Astrocyte (in vitro differentiated cells and primary cell): Measurements from ENCODE around the gene ENPP4. TPM values are rescaled to one million over a fixed set of nuclear protein-coding genes. Genes with fewer than 3 reads are reported as not detected.
"Not testable (repeated sequence)": the region's sequence is repeated elsewhere in the genome, so short reads cannot be mapped to it uniquely, and the experiment has no call there.

ENCODE experiments used
- DNase-seq: peaks from one replicate; pipeline ENCODE4 v3.0.0-alpha.2; 2010; ENCODE audit warnings: low read depth
- FAIRE-seq: peaks from 2 replicates; lab custom pipeline; 2011; peaks lifted over from hg19 to GRCh38; lab: Jason Lieb, UNC
- H2AFZ ChIP-seq: 2 replicates; pipeline ENCODE4 v1.6.0; 2012; ENCODE audit warnings: low read depth, low read length, inconsistent platforms
- H3K27ac ChIP-seq: 2 replicates; pipeline ENCODE4 v1.5.1; 2011; ENCODE audit warnings: low read depth, low read length, inconsistent platforms
- H3K27me3 ChIP-seq: 2 replicates; pipeline ENCODE4 v1.6.0; 2011; ENCODE audit warnings: low read length, inconsistent platforms; ENCODE audit not compliant: insufficient read depth
- H3K36me3 ChIP-seq: 2 replicates; pipeline ENCODE4 v1.5.1; 2011; ENCODE audit warnings: low read length, inconsistent platforms; ENCODE audit not compliant: insufficient read depth
- H3K4me1 ChIP-seq: 2 replicates; pipeline ENCODE4 v1.5.1; 2011; ENCODE audit warnings: low read length, inconsistent platforms; ENCODE audit not compliant: insufficient read depth
- H3K4me2 ChIP-seq: 2 replicates; pipeline ENCODE4 v1.6.0; 2012; ENCODE audit warnings: low read length, inconsistent platforms
- H3K4me3 ChIP-seq: 2 replicates; pipeline ENCODE4 v1.5.1; 2011; ENCODE audit warnings: low read depth, mild to moderate bottlenecking, low read length, inconsistent platforms; ENCODE audit not compliant: insufficient read depth
- H3K79me2 ChIP-seq: 2 replicates; pipeline ENCODE4 v1.6.0; 2012; ENCODE audit warnings: mild to moderate bottlenecking, low read length, inconsistent platforms; ENCODE audit not compliant: insufficient read depth
- H3K9ac ChIP-seq: 2 replicates; pipeline ENCODE4 v1.6.0; 2012; ENCODE audit warnings: mild to moderate bottlenecking, low read length, inconsistent platforms
- H3K9me3 ChIP-seq: 2 replicates; pipeline ENCODE4 v1.5.1; 2012; ENCODE audit warnings: low read depth, mild to moderate bottlenecking, low read length, inconsistent platforms; ENCODE audit not compliant: insufficient read depth
- H4K20me1 ChIP-seq: 2 replicates; pipeline ENCODE4 v1.6.0; 2012; ENCODE audit warnings: low read length, inconsistent platforms; ENCODE audit not compliant: insufficient read depth
- H3K27ac Mint-ChIP-seq: one replicate; pipeline ENCODE4 v1.8.0; 2021; ENCODE audit warnings: mild to moderate bottlenecking, mixed read lengths; ENCODE audit not compliant: unreplicated experiment
- H3K27me3 Mint-ChIP-seq: one replicate; pipeline ENCODE4 v1.8.0; 2021; ENCODE audit warnings: low read depth, mixed read lengths; ENCODE audit not compliant: unreplicated experiment
- H3K36me3 Mint-ChIP-seq: one replicate; pipeline ENCODE4 v1.8.0; 2021; ENCODE audit warnings: low read depth, mixed read lengths; ENCODE audit not compliant: unreplicated experiment
- H3K4me1 Mint-ChIP-seq: one replicate; pipeline ENCODE4 v1.8.0; 2021; ENCODE audit warnings: low read depth, mixed read lengths; ENCODE audit not compliant: unreplicated experiment
- H3K4me3 Mint-ChIP-seq: one replicate; pipeline ENCODE4 v1.8.0; 2021; ENCODE audit warnings: mild to moderate bottlenecking, moderate library complexity, mixed read lengths; ENCODE audit not compliant: unreplicated experiment
- H3K9me3 Mint-ChIP-seq: one replicate; pipeline ENCODE4 v1.8.0; 2021; ENCODE audit warnings: mild to moderate bottlenecking, mixed read lengths; ENCODE audit not compliant: unreplicated experiment
- EZH2 ChIP-seq: IDR thresholded peaks from 2 replicates; pipeline ENCODE4 v1.6.1; 2012; ENCODE audit warnings: mild to moderate bottlenecking, low read length, inconsistent platforms; ENCODE audit not compliant: insufficient read depth
- total RNA-seq: library from RNA; stranded (reverse); gene quantifications from 2 replicates; pipeline ENCODE4 v1.2.1, GENCODE V29; 2021
- TF ChIP-seq, protein P1 (sequence below): IDR thresholded peaks from 2 replicates; pipeline ENCODE4 v1.5.1; 2011; ENCODE audit warnings: low read depth, mild to moderate bottlenecking, inconsistent platforms, low read length, moderate library complexity; ENCODE audit not compliant: insufficient read depth

The ENPP4 gene
- total RNA-seq, 1 donor from 2014 or later, result 5.7 TPM

DNA sequence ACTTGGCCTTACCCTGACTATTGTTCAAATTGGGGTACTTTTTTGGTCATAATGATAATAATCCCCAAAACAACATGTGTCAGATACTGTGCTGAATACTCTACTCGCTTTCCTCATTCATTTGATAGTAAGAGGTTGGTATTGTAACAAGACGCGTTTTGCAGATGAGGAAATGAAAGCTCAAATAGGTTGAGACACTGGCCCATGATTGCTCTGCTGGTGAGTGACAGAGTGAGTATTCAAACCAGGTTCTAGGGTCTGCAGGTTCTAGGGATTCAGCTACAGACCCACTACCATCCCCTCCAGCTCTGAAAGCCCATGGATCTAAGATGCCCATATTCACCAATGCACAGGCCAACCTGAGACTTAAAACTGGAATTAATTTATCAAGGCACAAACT, 1.3 kb upstream of the ENPP4 start:
- Mint-ChIP-seq H3K36me3 (no peaks in the 10 kb centered on the region), H3K27me3 (peaks cover 4% of the 10 kb centered on the region), H3K4me3 (no peak overlapping the region), H3K9me3 (no peaks in the 10 kb centered on the region), H3K4me1 (no peaks in the 10 kb centered on the region), H3K27ac (no peak overlapping the region)
- peaks cover 24% of the 10 kb centered on the region for H3K27me3 ChIP-seq
- TF ChIP-seq, protein P1, sequence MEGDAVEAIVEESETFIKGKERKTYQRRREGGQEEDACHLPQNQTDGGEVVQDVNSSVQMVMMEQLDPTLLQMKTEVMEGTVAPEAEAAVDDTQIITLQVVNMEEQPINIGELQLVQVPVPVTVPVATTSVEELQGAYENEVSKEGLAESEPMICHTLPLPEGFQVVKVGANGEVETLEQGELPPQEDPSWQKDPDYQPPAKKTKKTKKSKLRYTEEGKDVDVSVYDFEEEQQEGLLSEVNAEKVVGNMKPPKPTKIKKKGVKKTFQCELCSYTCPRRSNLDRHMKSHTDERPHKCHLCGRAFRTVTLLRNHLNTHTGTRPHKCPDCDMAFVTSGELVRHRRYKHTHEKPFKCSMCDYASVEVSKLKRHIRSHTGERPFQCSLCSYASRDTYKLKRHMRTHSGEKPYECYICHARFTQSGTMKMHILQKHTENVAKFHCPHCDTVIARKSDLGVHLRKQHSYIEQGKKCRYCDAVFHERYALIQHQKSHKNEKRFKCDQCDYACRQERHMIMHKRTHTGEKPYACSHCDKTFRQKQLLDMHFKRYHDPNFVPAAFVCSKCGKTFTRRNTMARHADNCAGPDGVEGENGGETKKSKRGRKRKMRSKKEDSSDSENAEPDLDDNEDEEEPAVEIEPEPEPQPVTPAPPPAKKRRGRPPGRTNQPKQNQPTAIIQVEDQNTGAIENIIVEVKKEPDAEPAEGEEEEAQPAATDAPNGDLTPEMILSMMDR, result no peak
- no peak for TF ChIP-seq EZH2
- H3K9ac ChIP-seq, result no peak overlapping the region
- H2AFZ ChIP-seq, result no peak overlapping the region
- H3K79me2 ChIP-seq, result no peaks in the 10 kb centered on the region
- H4K20me1 ChIP-seq, result no peaks in the 10 kb centered on the region
- no peak overlapping the region for H3K4me3 ChIP-seq
- no peaks in the 10 kb centered on the region for H3K9me3 ChIP-seq
- DNase-seq (no peak), FAIRE-seq (no peak)
- H3K4me2 ChIP-seq, result no peak overlapping the region
- no peaks in the 10 kb centered on the region for H3K36me3 ChIP-seq
- peaks cover 3% of the 10 kb centered on the region for H3K4me1 ChIP-seq
- no peak overlapping the region for H3K27ac ChIP-seq

DNA sequence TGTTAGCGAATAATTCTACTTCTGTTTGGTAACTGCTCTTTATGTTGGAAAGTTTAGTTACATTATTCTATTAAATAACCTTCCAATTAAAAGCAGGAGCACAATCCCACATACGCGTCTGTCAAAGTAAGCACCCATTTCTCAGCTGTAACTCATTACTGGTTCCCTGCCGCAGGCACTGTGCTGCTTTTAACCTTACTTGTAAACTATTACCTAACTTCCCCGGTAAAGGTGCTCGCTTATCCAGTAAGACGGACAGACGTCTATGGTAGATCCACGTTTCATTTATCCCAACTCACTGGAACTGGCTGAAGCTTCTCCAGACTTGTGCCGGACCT, 529 bp upstream of the ENPP4 start:
- Histone ChIP-seq H4K20me1 (no peaks in the 10 kb centered on the region), H3K79me2 (no peaks in the 10 kb centered on the region), H3K9me3 (no peaks in the 10 kb centered on the region), H2AFZ (peak overlapping the region; percentile 78), H3K9ac (no peak overlapping the region), H3K4me2 (peak overlapping the region; percentile 91), H3K27me3 (peaks cover 24% of the 10 kb centered on the region), H3K36me3 (no peaks in the 10 kb centered on the region), H3K4me1 (peaks cover 3% of the 10 kb centered on the region), H3K27ac (no peak overlapping the region), H3K4me3 (peak overlapping the region; percentile 65)
- no peak for FAIRE-seq
- TF ChIP-seq EZH2, result no peak
- TF ChIP-seq, protein P1, result no peak
- Mint-ChIP-seq H3K4me1 (no peaks in the 10 kb centered on the region), H3K9me3 (no peaks in the 10 kb centered on the region), H3K27ac (no peak overlapping the region), H3K4me3 (peak overlapping the region; percentile 89), H3K27me3 (peaks cover 4% of the 10 kb centered on the region), H3K36me3 (no peaks in the 10 kb centered on the region)
- DNase-seq, result no peak

DNA sequence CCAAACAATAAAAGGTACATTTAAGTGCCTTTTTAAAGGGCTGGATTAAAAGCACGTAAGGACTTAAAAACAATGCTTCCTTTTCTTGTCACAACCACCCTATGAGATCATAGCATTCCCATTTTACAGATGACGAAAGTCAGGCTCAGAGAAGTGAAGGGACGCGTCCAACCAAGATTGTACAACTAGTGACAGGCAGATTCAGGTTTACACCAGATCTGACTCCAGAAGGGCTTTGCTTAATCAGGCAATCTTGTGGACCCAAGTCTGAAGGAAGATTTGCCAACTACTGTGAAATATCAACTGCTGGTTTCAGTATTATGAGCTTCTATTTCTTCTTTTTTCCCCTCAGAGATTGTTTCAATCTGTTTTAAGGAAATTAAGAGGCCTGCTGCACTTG, 877 bp downstream of the ENPP4 start:
- H3K9me3 ChIP-seq, result no peaks in the 10 kb centered on the region
- no peak overlapping the region for H3K9ac ChIP-seq
- Mint-ChIP-seq H3K27ac (no peak overlapping the region), H3K9me3 (no peaks in the 10 kb centered on the region), H3K4me3 (peak overlapping the region; percentile 89), H3K27me3 (peaks cover 4% of the 10 kb centered on the region), H3K4me1 (no peaks in the 10 kb centered on the region), H3K36me3 (no peaks in the 10 kb centered on the region)
- H3K27me3 ChIP-seq, result peaks cover 24% of the 10 kb centered on the region
- FAIRE-seq (no peak), DNase-seq (no peak)
- TF ChIP-seq, protein P1, result no peak
- TF ChIP-seq EZH2, result no peak
- H3K4me2 ChIP-seq, result no peak overlapping the region
- H3K36me3 ChIP-seq, result no peaks in the 10 kb centered on the region
- peaks cover 3% of the 10 kb centered on the region for H3K4me1 ChIP-seq
- H3K27ac ChIP-seq, result no peak overlapping the region
- no peaks in the 10 kb centered on the region for H4K20me1 ChIP-seq
- H3K79me2 ChIP-seq, result no peaks in the 10 kb centered on the region
- H2AFZ ChIP-seq, result no peak overlapping the region
- no peak overlapping the region for H3K4me3 ChIP-seq

DNA sequence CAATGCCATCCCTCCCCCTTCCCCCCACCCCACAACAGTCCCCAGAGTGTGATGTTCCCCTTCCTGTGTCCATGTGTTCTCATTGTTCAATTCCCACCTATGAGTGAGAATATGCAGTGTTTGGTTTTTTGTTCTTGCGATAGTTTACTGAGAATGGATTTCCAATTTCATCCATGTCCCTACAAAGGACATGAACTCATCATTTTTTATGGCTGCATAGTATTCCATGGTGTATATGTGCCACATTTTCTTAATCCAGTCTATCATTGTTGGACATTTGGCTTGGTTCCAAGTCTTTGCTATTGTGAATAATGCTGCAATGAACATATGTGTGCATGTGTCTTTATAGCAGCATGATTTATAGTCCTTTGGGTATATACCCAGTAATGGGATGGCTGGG, 1.5 kb downstream of the ENPP4 start:
- H3K4me3 ChIP-seq, DNase-seq, FAIRE-seq, H3K4me1 Mint-ChIP-seq, H3K9me3 ChIP-seq, H3K9ac ChIP-seq, H3K9me3 Mint-ChIP-seq, H3K4me3 Mint-ChIP-seq, H3K36me3 ChIP-seq, H3K27ac ChIP-seq, H3K79me2 ChIP-seq, H3K27ac Mint-ChIP-seq, H4K20me1 ChIP-seq, H3K4me2 ChIP-seq, H3K27me3 Mint-ChIP-seq, H3K36me3 Mint-ChIP-seq, H2AFZ ChIP-seq, H3K4me1 ChIP-seq: not testable (repeated sequence)
- peaks cover 20% of the 10 kb centered on the region for H3K27me3 ChIP-seq
